Ramos (cell line): ENCODE data around the gene COMMD1.
"Not testable (repeated sequence)": the region's sequence is repeated elsewhere in the genome, so short reads cannot be mapped to it uniquely, and the experiment has no call there.

Experiments used
- in situ Hi-C: fragments of 300-500 bp; cut with MboI; formaldehyde crosslinking; loops from one replicate; pipeline ENCODE4 v1.14.3; 2022; ENCODE audit warnings: low sequenced_read_pairs; ENCODE audit not compliant: unreplicated experiment

Gene COMMD1

GRCh38 chr2:62119311-62119974 is 214.0 kb downstream of the COMMD1 start:
- in situ Hi-C loops: no loop called here

GRCh38 chr2:62126239-62126638 is 220.8 kb downstream of the COMMD1 start:
- in situ Hi-C loops: not testable (repeated sequence)

- in situ Hi-C loops: no loop called here
Measured at GRCh38 chr2:62133320-62133823, 227.9 kb downstream of the COMMD1 start.

GRCh38 chr2:62136956-62137830 is 231.7 kb downstream of the COMMD1 start:
- in situ Hi-C loops: no loop called here

- in situ Hi-C loops: no loop called here
Measured at GRCh38 chr2:62140426-62141141, 235.1 kb downstream of the COMMD1 start.

- in situ Hi-C loops: no loop called here
Measured at GRCh38 chr2:62141142-62141740, 235.8 kb downstream of the COMMD1 start.

GRCh38 chr2:62142054-62142453 is 236.6 kb downstream of the COMMD1 start:
- in situ Hi-C loops: no loop called here

- in situ Hi-C loops: no loop called here
Measured at GRCh38 chr2:62143696-62144095, 238.2 kb downstream of the COMMD1 start.

- in situ Hi-C loops: no loop called here
Measured at GRCh38 chr2:62144689-62145477, 239.4 kb downstream of the COMMD1 start.

GRCh38 chr2:62145478-62146100 is 240.1 kb downstream of the COMMD1 start:
- in situ Hi-C loops: no loop called here

GRCh38 chr2:62146790-62147189 is 241.3 kb downstream of the COMMD1 start:
- in situ Hi-C loops: not testable (repeated sequence)

- in situ Hi-C loops: no loop called here
Measured at GRCh38 chr2:62147610-62148301, 242.3 kb downstream of the COMMD1 start.

- in situ Hi-C loops: no loop called here
Measured at GRCh38 chr2:62149708-62150107, 244.2 kb downstream of the COMMD1 start.

- in situ Hi-C loops: no loop called here
Measured at GRCh38 chr2:62150597-62151305, 245.3 kb downstream of the COMMD1 start.

GRCh38 chr2:62151306-62151638 is 245.8 kb downstream of the COMMD1 start:
- in situ Hi-C loops: no loop called here

GRCh38 chr2:62152000-62152399 is 246.5 kb downstream of the COMMD1 start:
- in situ Hi-C loops: no loop called here

- in situ Hi-C loops: no loop called here
Measured at GRCh38 chr2:62156861-62157496, 251.5 kb downstream of the COMMD1 start.
